Parathyroid adenoma (tissue), 2 donors: Measurements from ENCODE around the gene ZMYND8.

Source experiments
- H2AFZ ChIP-seq: fragments of 300-600 bp; sonication (generic); one replicate; pipeline ENCODE4 v1.7.0; 2017; ENCODE audit warnings: antibody characterized with exemption, mild to moderate bottlenecking
- H3K27ac ChIP-seq: fragments of 300-600 bp; sonication (generic); one replicate; pipeline ENCODE4 v1.7.0; 2017
- H3K27me3 ChIP-seq: fragments of 300-600 bp; sonication (generic); one replicate; pipeline ENCODE4 v1.7.0; 2017; ENCODE audit warnings: low read length; ENCODE audit not compliant: control insufficient read depth, insufficient read depth
- H3K36me3 ChIP-seq: fragments of 300-600 bp; sonication (generic); one replicate; pipeline ENCODE4 v1.7.0; 2017; ENCODE audit warnings: low read length; ENCODE audit not compliant: control insufficient read depth, insufficient read depth
- H3K4me1 ChIP-seq: fragments of 300-600 bp; sonication (generic); one replicate; pipeline ENCODE4 v1.7.0; 2017; ENCODE audit warnings: control low read depth
- H3K4me2 ChIP-seq: fragments of 300-600 bp; sonication (generic); one replicate; pipeline ENCODE4 v1.7.0; 2017; ENCODE audit warnings: low read length
- H3K4me3 ChIP-seq: fragments of 300-600 bp; sonication (generic); one replicate; pipeline ENCODE4 v1.7.0; 2017; ENCODE audit warnings: low read depth, low read length
- H3K79me2 ChIP-seq: fragments of 300-600 bp; sonication (generic); one replicate; pipeline ENCODE4 v1.7.0; 2017; ENCODE audit warnings: control low read depth
- H3K9ac ChIP-seq: fragments of 300-600 bp; sonication (generic); one replicate; pipeline ENCODE4 v1.7.0; 2017; ENCODE audit warnings: mild to moderate bottlenecking
- H3K9me3 ChIP-seq: fragments of 300-600 bp; sonication (generic); one replicate; pipeline ENCODE4 v1.7.0; 2017; ENCODE audit warnings: low read length; ENCODE audit not compliant: control insufficient read depth
- TF ChIP-seq, protein P1 (sequence below): fragments of 300-600 bp; sonication (generic); IDR thresholded peaks from one replicate; pipeline ENCODE4 v1.7.0; 2017; ENCODE audit warnings: antibody characterized with exemption, mild to moderate bottlenecking
- donor health status: primary hyperparathyroidism.

Gene ZMYND8

DNA sequence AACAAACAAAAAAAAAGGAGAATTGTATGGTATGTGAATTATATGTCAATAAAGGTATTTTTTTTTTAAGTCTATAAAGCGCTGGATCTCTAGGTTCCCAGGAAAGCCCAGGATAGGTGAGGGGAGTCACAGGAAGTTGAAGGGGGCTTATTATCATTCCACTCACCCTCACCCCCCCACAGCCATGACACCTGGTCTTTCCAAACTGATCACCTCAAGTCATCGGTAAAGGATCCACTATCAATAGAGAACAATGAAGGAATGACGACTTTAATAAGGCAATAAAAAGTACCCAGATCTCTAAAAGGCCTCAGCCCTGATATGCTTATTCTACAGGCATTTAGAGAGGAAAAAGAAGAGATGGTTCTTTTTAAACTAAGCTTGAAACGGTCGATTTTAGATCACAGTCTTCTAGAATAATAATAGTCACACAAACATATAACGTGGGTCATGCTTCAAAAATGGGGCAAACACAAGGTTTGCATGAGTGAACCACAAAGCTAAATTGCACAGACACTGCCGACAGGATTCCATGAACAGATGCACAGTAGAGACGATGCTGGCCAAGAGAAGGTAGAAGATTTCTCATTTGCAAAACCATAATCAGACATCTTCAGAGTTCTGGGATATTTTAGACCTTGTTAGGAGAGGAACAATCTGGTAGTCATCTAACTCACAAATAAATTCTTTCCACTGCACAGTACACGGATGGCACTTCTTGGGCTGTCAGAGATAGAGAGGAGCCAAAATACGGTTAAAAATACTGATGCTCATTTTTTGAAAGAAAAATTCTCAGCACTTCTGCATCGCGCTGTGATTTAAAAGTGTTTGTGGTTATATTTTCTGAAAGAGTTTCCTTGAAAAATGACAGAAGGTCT is 21.0 kb downstream of the ZMYND8 start:
- H3K9me3 ChIP-seq: no peaks in the 10 kb centered on the region
- no peak overlapping the region for H3K4me2 ChIP-seq
- no peaks in the 10 kb centered on the region for H3K36me3 ChIP-seq
- H2AFZ ChIP-seq: no peak overlapping the region
- no peaks in the 10 kb centered on the region for H3K27me3 ChIP-seq
- H3K4me3 ChIP-seq: no peak overlapping the region
- peaks cover 8% of the 10 kb centered on the region for H3K4me1 ChIP-seq
- TF ChIP-seq, protein P1, sequence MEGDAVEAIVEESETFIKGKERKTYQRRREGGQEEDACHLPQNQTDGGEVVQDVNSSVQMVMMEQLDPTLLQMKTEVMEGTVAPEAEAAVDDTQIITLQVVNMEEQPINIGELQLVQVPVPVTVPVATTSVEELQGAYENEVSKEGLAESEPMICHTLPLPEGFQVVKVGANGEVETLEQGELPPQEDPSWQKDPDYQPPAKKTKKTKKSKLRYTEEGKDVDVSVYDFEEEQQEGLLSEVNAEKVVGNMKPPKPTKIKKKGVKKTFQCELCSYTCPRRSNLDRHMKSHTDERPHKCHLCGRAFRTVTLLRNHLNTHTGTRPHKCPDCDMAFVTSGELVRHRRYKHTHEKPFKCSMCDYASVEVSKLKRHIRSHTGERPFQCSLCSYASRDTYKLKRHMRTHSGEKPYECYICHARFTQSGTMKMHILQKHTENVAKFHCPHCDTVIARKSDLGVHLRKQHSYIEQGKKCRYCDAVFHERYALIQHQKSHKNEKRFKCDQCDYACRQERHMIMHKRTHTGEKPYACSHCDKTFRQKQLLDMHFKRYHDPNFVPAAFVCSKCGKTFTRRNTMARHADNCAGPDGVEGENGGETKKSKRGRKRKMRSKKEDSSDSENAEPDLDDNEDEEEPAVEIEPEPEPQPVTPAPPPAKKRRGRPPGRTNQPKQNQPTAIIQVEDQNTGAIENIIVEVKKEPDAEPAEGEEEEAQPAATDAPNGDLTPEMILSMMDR: no peak
- H3K79me2 ChIP-seq: peaks cover 91% of the 10 kb centered on the region
- H3K9ac ChIP-seq: no peak overlapping the region
- H3K27ac ChIP-seq: no peak overlapping the region

DNA sequence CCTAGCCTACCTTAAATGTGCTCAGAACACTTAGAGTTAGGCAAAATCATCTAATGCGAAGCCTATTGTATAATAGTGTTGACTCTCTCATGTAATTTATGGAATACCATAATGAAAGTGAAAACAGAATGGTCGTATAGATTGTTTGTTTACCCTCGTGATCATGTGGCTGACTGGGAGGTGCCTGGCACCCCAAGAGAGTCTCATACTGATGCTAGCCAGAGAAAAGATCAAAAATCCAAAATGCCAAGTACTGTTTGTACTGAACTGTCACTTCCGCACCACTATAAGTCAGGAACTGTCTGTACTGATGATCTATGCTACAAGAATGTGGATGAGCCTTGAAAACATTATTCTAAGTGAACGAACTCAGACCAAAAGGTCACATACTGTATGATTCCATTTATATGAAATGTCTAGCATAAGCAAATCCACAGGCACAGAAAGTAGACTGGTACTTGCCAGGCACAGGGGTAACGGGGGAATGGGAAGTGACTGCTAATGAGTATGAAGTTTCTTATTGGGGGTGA is 22.4 kb downstream of the ZMYND8 start:
- Histone ChIP-seq H3K27ac (no peak overlapping the region), H3K9ac (no peak overlapping the region), H3K9me3 (no peaks in the 10 kb centered on the region), H3K27me3 (no peaks in the 10 kb centered on the region), H3K4me1 (peaks cover 8% of the 10 kb centered on the region), H3K36me3 (no peaks in the 10 kb centered on the region), H2AFZ (no peak overlapping the region), H3K4me3 (no peak overlapping the region), H3K4me2 (no peak overlapping the region), H3K79me2 (peaks cover 79% of the 10 kb centered on the region)
- TF ChIP-seq, protein P1: no peak

DNA sequence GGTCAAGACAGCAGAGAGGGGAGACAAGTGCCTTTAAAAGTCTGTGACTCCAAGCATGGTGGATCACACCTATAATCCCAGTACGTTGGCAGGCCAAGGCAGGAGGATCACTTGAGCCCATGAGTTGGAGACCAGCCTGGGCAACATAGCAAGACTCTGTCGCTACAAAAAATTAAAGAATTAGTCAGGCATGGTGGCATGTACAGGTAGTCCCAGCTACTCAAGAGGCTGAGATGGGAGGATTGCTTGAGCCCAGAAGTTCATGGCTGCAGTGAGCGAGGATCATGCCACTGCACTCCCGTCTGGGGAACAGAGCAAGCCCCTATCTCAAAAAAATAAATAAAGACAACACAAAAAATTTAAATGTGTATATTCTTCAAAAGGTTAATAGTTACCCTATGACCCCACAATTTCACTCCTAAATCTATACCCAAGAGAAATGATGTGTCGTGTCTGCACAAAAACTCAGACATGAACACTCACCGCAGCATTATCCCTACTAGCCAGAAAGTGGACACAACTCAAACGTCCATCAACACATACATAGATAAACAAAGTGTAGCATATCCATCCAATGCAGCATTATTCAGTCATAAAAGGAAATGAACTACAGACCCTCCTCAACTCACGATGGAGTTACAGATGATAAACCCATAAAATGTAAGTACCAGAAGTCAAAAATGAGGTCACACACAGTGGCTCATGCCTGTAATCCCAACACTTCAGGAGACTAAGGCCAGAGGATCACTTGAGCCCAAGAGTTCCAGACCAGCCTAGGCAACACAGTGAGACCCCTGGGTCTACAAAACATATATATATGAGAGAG is 23.9 kb downstream of the ZMYND8 start:
- TF ChIP-seq, protein P1: no peak
- no peak overlapping the region for H3K9ac ChIP-seq
- peaks cover 18% of the 10 kb centered on the region for H3K4me1 ChIP-seq
- H3K27me3 ChIP-seq: no peaks in the 10 kb centered on the region
- no peak overlapping the region for H2AFZ ChIP-seq
- H3K27ac ChIP-seq: no peak overlapping the region
- no peak overlapping the region for H3K4me2 ChIP-seq
- H3K79me2 ChIP-seq: peaks cover 68% of the 10 kb centered on the region
- H3K4me3 ChIP-seq: no peak overlapping the region
- no peaks in the 10 kb centered on the region for H3K9me3 ChIP-seq
- H3K36me3 ChIP-seq: no peaks in the 10 kb centered on the region

DNA sequence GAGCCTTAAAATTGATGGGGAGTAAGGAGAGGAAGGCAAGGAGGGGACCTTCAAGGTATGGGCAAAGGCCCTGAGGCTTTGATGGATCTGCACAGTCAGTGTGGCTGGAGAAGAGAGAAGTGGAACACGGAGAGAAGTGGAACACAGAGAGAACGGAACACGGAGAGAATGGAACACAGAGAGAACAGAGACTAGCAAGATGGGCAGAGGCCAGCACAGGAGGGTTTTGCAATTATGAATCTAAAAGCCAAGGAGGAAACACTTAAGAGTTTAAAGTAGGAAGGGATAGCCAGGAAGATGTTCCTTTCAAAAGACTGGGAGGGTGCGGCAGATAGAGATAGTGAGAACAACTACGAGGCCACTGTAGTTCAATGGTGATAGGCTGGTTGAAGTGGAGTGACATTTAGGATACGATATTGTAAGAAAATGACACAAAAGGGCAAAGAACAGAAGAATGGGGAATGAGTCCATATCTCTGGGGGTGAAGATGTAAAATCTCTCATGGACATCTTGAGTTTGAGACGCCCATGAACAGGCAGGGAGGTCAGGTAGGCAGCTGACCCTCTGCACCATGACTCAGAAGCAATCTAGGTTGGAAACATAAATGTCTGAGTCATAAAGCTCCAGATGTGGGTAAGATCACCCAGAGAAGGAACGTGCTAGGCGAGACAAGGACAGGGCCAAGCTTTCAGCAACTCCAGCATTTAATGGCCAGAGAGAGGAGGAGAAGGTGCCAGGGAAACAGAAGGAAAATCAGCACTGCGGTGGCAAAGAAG is 25.4 kb downstream of the ZMYND8 start:
- Histone ChIP-seq H3K36me3 (no peaks in the 10 kb centered on the region), H3K9ac (no peak overlapping the region), H3K4me2 (no peak overlapping the region), H2AFZ (no peak overlapping the region), H3K27ac (no peak overlapping the region), H3K79me2 (peaks cover 62% of the 10 kb centered on the region), H3K4me1 (peaks cover 30% of the 10 kb centered on the region), H3K9me3 (no peaks in the 10 kb centered on the region), H3K4me3 (no peak overlapping the region), H3K27me3 (no peaks in the 10 kb centered on the region)
- TF ChIP-seq, protein P1: no peak
